HG02798 (cell line): ENCODE data around the gene APH1B.

ENCODE experiments used
- ATAC-seq: cut with Tn5 transposase; IDR thresholded peaks from one replicate; pipeline ENCODE4 v1.9.1; 2021; ENCODE audit warnings: mild to moderate bottlenecking; ENCODE audit not compliant: unreplicated experiment, poor library complexity

Gene APH1B

GRCh38 chr15:63251701-63252100 is 25.7 kb upstream of the APH1B start:
- ATAC-seq, result no peak

- ATAC-seq, result no peak
Measured at GRCh38 chr15:63252292-63252691, 25.1 kb upstream of the APH1B start.

- no peak for ATAC-seq
Measured at GRCh38 chr15:63254991-63255390, 22.4 kb upstream of the APH1B start.

- no peak for ATAC-seq
Measured at GRCh38 chr15:63255489-63255990, 21.9 kb upstream of the APH1B start.

- no peak for ATAC-seq
Measured at GRCh38 chr15:63256433-63257274, 20.8 kb upstream of the APH1B start.

- ATAC-seq, result no peak
Measured at GRCh38 chr15:63258658-63259057, 18.7 kb upstream of the APH1B start.

GRCh38 chr15:63260791-63261190 is 16.6 kb upstream of the APH1B start:
- no peak for ATAC-seq

- ATAC-seq, result no peak
Measured at GRCh38 chr15:63261311-63261710, 16.1 kb upstream of the APH1B start.

- ATAC-seq, result no peak
Measured at GRCh38 chr15:63263519-63263918, 13.9 kb upstream of the APH1B start.

- ATAC-seq, result no peak
Measured at GRCh38 chr15:63264688-63265293, 12.6 kb upstream of the APH1B start.

- ATAC-seq, result no peak
Measured at GRCh38 chr15:63274427-63274826, 3.0 kb upstream of the APH1B start.

GRCh38 chr15:63276342-63277037 is 915 bp upstream of the APH1B start:
- peak; percentile 2 for ATAC-seq

GRCh38 chr15:63277893-63278456 is 570 bp downstream of the APH1B start:
- no peak for ATAC-seq

GRCh38 chr15:63283126-63283525 is 5.7 kb downstream of the APH1B start:
- ATAC-seq, result no peak

GRCh38 chr15:63284335-63284734 is 6.9 kb downstream of the APH1B start:
- no peak for ATAC-seq

- ATAC-seq, result no peak
Measured at GRCh38 chr15:63287109-63287508, 9.7 kb downstream of the APH1B start.

- no peak for ATAC-seq
Measured at GRCh38 chr15:63288342-63288741, 10.9 kb downstream of the APH1B start.

GRCh38 chr15:63288778-63289378 is 11.5 kb downstream of the APH1B start:
- no peak for ATAC-seq

GRCh38 chr15:63291507-63291906 is 14.1 kb downstream of the APH1B start:
- no peak for ATAC-seq

- no peak for ATAC-seq
Measured at GRCh38 chr15:63292241-63292640, 14.8 kb downstream of the APH1B start.
